Ecto neural progenitor cell (in vitro differentiated cells): Measurements from ENCODE around the gene RNF167.

ENCODE experiments used
- DNase-seq: peaks from one replicate; pipeline ENCODE4 v3.0.0-alpha.2; 2018; ENCODE audit warnings: low spot score

RNF167 gene

GRCh38 chr17:4938688-4939545 is 1.2 kb upstream of the RNF167 start:
- DNase-seq: peak; percentile 49

GRCh38 chr17:4939546-4939795 is 597 bp upstream of the RNF167 start:
- no peak for DNase-seq

GRCh38 chr17:4940555-4941318 is 669 bp downstream of the RNF167 start:
- DNase-seq: no peak

- DNase-seq: no peak
Measured at GRCh38 chr17:4941319-4941610, 1.2 kb downstream of the RNF167 start.

- DNase-seq: no peak
Measured at GRCh38 chr17:4942760-4943508, 2.9 kb downstream of the RNF167 start.

- DNase-seq: no peak
Measured at GRCh38 chr17:4944163-4944553, 4.1 kb downstream of the RNF167 start.

DNA sequence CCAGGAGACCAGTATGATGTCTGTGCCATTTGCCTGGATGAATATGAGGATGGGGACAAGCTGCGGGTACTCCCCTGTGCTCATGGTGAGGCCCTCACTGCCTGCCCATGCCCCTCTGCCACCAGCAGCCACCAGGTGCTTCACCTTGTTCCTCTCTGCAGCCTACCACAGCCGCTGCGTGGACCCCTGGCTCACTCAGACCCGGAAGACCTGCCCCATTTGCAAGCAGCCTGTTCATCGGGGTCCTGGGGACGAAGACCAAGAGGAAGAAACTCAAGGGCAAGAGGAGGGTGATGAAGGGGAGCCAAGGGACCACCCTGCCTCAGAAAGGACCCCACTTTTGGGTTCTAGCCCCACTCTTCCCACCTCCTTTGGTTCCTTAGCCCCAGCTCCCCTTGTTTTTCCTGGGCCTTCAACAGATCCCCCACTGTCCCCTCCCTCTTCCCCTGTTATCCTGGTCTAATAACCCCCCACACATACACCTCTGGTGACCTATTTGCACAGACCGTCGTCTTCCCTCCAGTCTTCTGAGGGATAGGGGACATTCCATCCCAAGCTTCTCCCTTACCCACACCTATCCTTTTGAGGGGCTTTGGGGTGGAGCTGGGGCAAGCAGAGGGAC is 4.6 kb downstream of the RNF167 start:
- DNase-seq: peak; percentile 45

DNA sequence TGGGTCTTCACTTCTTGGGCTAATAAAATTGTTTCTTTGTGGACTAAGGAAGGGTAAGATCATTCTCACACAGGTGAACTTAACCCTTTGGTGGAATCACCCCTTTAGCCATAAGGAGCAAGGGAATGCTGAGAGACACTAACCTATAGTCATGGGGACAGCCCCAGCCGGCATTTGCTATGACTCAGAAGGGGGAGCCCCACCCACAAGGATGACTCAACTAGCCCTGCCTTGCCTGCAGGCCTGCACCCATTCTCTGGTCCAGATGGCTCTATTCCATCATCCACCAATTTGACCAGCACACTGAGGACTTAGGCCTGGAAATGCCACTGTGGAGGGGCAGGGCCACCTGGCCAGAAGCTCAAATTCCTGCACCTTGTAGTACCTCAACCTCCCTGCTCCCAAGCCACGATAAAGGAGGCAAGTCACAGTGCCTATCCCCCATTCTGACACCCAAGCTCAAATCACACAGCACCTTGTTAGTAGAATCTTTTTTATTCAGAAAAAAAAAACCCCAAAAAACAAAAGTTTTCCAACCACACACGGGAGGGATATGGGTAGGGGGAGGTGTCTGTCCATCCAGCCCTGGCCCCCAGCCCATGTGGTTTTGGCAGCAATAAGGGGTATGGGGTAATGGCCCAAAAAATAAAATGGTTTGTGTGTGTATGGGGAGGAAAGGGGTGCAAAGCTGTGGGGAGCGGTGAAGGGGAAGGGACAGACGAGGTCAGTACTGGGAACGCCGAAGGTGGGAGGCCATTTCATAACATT is 5.3 kb downstream of the RNF167 start:
- DNase-seq: no peak

DNA sequence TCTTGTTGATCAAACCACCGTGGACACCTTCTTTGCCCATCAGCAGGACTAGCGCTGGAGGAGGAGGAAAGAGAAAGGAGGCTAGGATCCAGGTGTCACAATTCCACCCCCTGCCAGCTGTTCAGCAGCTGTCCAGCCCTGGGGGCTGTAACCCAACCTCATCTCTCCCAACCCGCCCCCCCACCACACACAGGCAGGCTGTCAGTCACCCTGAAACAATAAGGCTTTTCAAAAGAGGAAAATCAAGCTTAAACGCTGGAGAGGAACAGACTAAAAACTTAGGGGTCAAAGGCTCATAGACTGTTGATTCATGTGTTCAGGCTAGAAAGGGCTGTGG is 5.8 kb downstream of the RNF167 start:
- DNase-seq: no peak

- peak; percentile 47 for DNase-seq
Measured at GRCh38 chr17:4946312-4946976, 6.4 kb downstream of the RNF167 start.

- no peak for DNase-seq
Measured at GRCh38 chr17:4947010-4947410, 6.9 kb downstream of the RNF167 start.

- DNase-seq: peak; percentile 81
Measured at GRCh38 chr17:4947411-4948165, 7.5 kb downstream of the RNF167 start.

GRCh38 chr17:4948166-4948930 is 8.3 kb downstream of the RNF167 start, which contains the start of gene PFN1:
Gene PFN1, minus strand, starts transcription at chr17:4948530. Its CDS starts 136 bp downstream, at chr17:4948394.
- DNase-seq: peak; percentile 90

GRCh38 chr17:4948931-4949320 is 8.9 kb downstream of the RNF167 start:
- DNase-seq: peak; percentile 91

- peak; percentile 93 for DNase-seq
Measured at GRCh38 chr17:4949321-4950074, 9.4 kb downstream of the RNF167 start.

GRCh38 chr17:4950075-4950745 is 10.1 kb downstream of the RNF167 start:
- DNase-seq: peak; percentile 83

DNA sequence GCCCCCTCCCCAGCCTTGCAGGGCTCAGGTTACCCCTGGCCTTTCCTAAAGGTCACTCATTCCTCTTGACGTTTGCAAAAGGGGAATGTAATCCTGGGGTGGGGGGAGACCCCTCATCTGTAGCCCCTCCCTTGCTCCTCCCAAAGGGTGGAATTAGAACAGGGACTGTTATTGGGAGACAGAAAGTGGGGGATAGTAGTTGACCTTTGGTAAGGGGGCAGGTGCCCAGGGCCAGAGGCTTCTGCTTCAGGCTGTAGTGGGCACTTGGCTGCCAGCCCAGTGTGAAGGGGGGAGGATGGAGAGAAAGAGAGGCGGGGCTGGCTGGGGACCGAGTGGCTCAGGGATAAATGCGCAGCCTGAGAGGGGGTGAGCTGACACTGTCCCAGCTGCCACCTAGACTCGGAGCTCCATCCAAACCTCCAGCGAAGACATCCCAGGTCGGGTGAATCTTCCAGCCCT is 10.7 kb downstream of the RNF167 start, which contains the start of gene ENO3:
Gene ENO3 (plus strand): TSS at position 374 of the 459 bp plus-strand sequence. CDS start 711 bp downstream, outside the sequence.
- DNase-seq: peak; percentile 79

DNA sequence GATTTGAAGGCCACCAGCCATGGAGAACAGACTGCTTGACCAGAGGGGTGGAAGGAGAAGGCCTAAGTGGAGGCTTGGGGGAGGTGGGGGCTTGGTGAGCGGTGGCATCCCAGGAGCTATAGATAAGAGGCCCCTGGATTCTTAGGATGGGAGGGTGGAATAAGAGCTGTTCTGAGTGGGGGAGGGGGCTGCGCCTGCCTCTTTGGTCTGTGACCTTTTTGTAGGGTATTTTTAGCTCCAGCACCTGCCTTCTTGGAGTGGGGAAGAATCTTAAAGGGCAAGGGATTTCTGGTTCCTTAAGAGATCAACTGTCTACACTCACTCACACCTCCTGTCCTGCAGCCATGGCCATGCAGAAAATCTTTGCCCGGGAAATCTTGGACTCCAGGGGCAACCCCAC is 11.4 kb downstream of the RNF167 start:
- DNase-seq: no peak
